ACHN (cell line): ENCODE measurements around the gene ASPG.
A peak's percentile ranks its signal among the peaks of the same experiment; 100 is the strongest.

Source experiments
- DNase-seq: peaks from one replicate; pipeline ENCODE4 v3.0.0-alpha.2; 2015
- in situ Hi-C: cut with HindIII; loops from 2 replicates; pipeline ENCODE4 v1.10.0; 2017; ENCODE audit warnings: low sequenced_read_pairs, low pct_ligation_motif_present, low pct_unique_long_range_greater_than_20kb

The ASPG gene

GRCh38 chr14:104072586-104072985 is 12.9 kb upstream of the ASPG start:
- in situ Hi-C loops, result no loop called here

GRCh38 chr14:104073764-104074163 is 11.7 kb upstream of the ASPG start:
- in situ Hi-C loops, result no loop called here
- no peak for DNase-seq

More at GRCh38 chr14:104072586-104072985, 12.9 kb upstream of the ASPG start:
- no peak for DNase-seq

- in situ Hi-C loops, result no loop called here
- DNase-seq, result peak; percentile 6
These were observed 9.9 kb upstream of the ASPG start for GRCh38 chr14:104075530-104076151.

- in situ Hi-C loops, result no loop called here
- no peak for DNase-seq
These were observed 8.8 kb upstream of the ASPG start for GRCh38 chr14:104076743-104077142.

- in situ Hi-C loops, result no loop called here
These were observed 7.5 kb upstream of the ASPG start for GRCh38 chr14:104078031-104078455.

GRCh38 chr14:104080376-104081260 is 4.9 kb upstream of the ASPG start:
- DNase-seq, result no peak
- in situ Hi-C loops, result no loop called here

More at GRCh38 chr14:104078031-104078455, 7.5 kb upstream of the ASPG start:
- peak; percentile 86 for DNase-seq

- in situ Hi-C loops, result no loop called here
- DNase-seq, result no peak
These were observed 4.2 kb upstream of the ASPG start for GRCh38 chr14:104081261-104081835.

- in situ Hi-C loops, result no loop called here
- DNase-seq, result no peak
These were observed 3.5 kb upstream of the ASPG start for GRCh38 chr14:104081951-104082464.

GRCh38 chr14:104082807-104083206 is 2.7 kb upstream of the ASPG start:
- in situ Hi-C loops, result no loop called here
- DNase-seq, result no peak

GRCh38 chr14:104084251-104085002 is 1.1 kb upstream of the ASPG start:
- DNase-seq, result no peak
- in situ Hi-C loops, result no loop called here

GRCh38 chr14:104085889-104086201 is 345 bp downstream of the ASPG start:
- in situ Hi-C loops, result no loop called here
- no peak for DNase-seq

- DNase-seq, result no peak
- in situ Hi-C loops, result no loop called here
These were observed 735 bp downstream of the ASPG start for GRCh38 chr14:104086210-104086660.

- in situ Hi-C loops, result no loop called here
These were observed 1.4 kb downstream of the ASPG start for GRCh38 chr14:104086661-104087461.

GRCh38 chr14:104087505-104087904 is 2.0 kb downstream of the ASPG start:
- in situ Hi-C loops, result no loop called here
- no peak for DNase-seq

More at GRCh38 chr14:104086661-104087461, 1.4 kb downstream of the ASPG start:
- DNase-seq, result no peak

GRCh38 chr14:104087981-104088850 is 2.7 kb downstream of the ASPG start:
- DNase-seq, result no peak
- in situ Hi-C loops, result no loop called here

- DNase-seq, result no peak
- in situ Hi-C loops, result no loop called here
These were observed 4.7 kb downstream of the ASPG start for GRCh38 chr14:104090071-104090748.
